Transverse colon (tissue), 4 donors: ENCODE results near the gene TCF3. TPM values are rescaled to one million over a fixed set of nuclear protein-coding genes. Genes with fewer than 3 reads are reported as not detected.

Experiments
- DNase-seq: peaks from one replicate; pipeline ENCODE4 v3.0.0-alpha.2; 2019
- H3K27ac ChIP-seq, 4 donors: fragments of 200-600 bp; sonication (generic); 2 replicates each; pipeline ENCODE4 v1.5.1; 2016 to 2018; ENCODE audit warnings: inconsistent platforms in 4 of 4
- H3K27me3 ChIP-seq: fragments of 200-600 bp; sonication (generic); 2 replicates; pipeline ENCODE4 v1.5.1; 2017; ENCODE audit warnings: inconsistent platforms
- H3K36me3 ChIP-seq, 4 donors: fragments of 200-600 bp; sonication (generic); 2 replicates each; pipeline ENCODE4 v1.5.1; 2017 to 2019; ENCODE audit warnings: inconsistent platforms in 4 of 4
- H3K4me1 ChIP-seq, 4 donors: fragments of 200-600 bp; sonication (generic); 2 replicates each; pipeline ENCODE4 v1.5.1; 2017 to 2020; ENCODE audit warnings: inconsistent platforms in 4 of 4
- H3K4me3 ChIP-seq, 4 donors: fragments of 200-600 bp; sonication (generic); 1 replicate in 1 of 4; 2 replicates in 3 of 4; pipeline versions ENCODE4 v1.5.1 to v1.6.1; 2017 to 2019; ENCODE audit warnings: inconsistent platforms in 4 of 4
- H3K9me3 ChIP-seq, 2 donors: fragments of 200-600 bp; sonication (generic); 2 replicates each; pipeline ENCODE4 v1.5.1; 2017 to 2019; ENCODE audit warnings: inconsistent platforms in 2 of 2
- CTCF ChIP-seq, 5 experiments: fragments of 200-600 bp in 3 of 5; fragments of 450-650 bp in 2 of 5; sonication (generic) in 3 of 5; IDR thresholded peaks; 1 replicate in 2 of 5; 2 replicates in 3 of 5; pipeline ENCODE4 v1.5.1; 2016 to 2017; ENCODE audit warnings: antibody characterized with exemption in 5 of 5, inconsistent platforms in 3 of 5, mild to moderate bottlenecking in 2 of 5, moderate library complexity in 1 of 5
- EP300 ChIP-seq: sonication (generic); formaldehyde crosslinking; IDR thresholded peaks from one replicate; pipeline ENCODE4 v1.6.1; 2017; ENCODE audit warnings: antibody characterized with exemption, low read depth
- POLR2A ChIP-seq: fragments of 450-650 bp; IDR thresholded peaks from one replicate; pipeline ENCODE4 v1.6.1; 2016; ENCODE audit warnings: antibody characterized with exemption, mild to moderate bottlenecking, moderate library complexity
- POLR2AphosphoS5 ChIP-seq, 3 donors: sonication (generic); formaldehyde crosslinking; IDR thresholded peaks; one replicate each; pipeline ENCODE4 v1.6.1; 2016; ENCODE audit warnings: antibody characterized with exemption in 3 of 3
- WGBS, 2 donors: methylation state at CpG; one replicate each; pipeline ENCODE4 v1.1.5; 2018; ENCODE audit warnings: low coverage in 1 of 2; 5-methylcytosine and 5-hydroxymethylcytosine counted together
- in situ Hi-C, 4 donors: fragments of 200-750 bp; cut with MboI; loops; one replicate each; pipeline versions ENCODE4 v1.15.0 to v1.15.1; 2017; ENCODE audit warnings: low sequenced_read_pairs in 3 of 4, low pct_ligation_motif_present in 1 of 4, low pct_unique_long_range_greater_than_20kb in 1 of 4
- intact Hi-C: fragments of 100-400 bp; cut with DNase I; formaldehyde crosslinking; loops from one replicate; pipeline ENCODE4 v1.15.1; 2023; ENCODE audit warnings: low total_unique reads
- total RNA-seq, 4 donors: library from RNA; depleted of rRNA; stranded (reverse); fragments of >200 nt; gene quantifications; one replicate each; pipeline ENCODE4 v1.1.0, GENCODE V29; 2016

TCF3 gene
- total RNA-seq, 4 donors from 2014 or later: 55.9 to 160 (median 79.7) TPM

- in situ Hi-C loops (no loop called here), intact Hi-C loops (no loop called here)
- Histone ChIP-seq H3K36me3 (peaks cover 0 to 12% (median 3%) of the 10 kb centered on the region in 4 donors), H3K9me3 (no peaks in the 10 kb centered on the region), H3K4me3 (peak overlapping the region in 1 of 4 donors; percentile 1), H3K27me3 (no peaks in the 10 kb centered on the region), H3K27ac (no peak overlapping the region), H3K4me1 (peaks cover 8 to 22% (median 18%) of the 10 kb centered on the region in 4 donors)
- TF ChIP-seq CTCF (IDR thresholded peaks at IDR 0.05) (no peak), POLR2A (no peak), POLR2AphosphoS5 (IDR thresholded peaks at IDR 0.05) (no peak), EP300 (no peak)
- 34% methylated on average over 10 of the region's 10 CpGs; no CpG with 5 or more reads in 1 of the 2 donors for WGBS, 2 donors
- no peak for DNase-seq
Measured at GRCh38 chr19:1609103-1609396, 43.4 kb downstream of the TCF3 start.

- WGBS, 2 donors: 63% methylated on average over 18 of the region's 23 CpGs; no CpG with 5 or more reads in 1 of the 2 donors
- TF ChIP-seq EP300: no peak
- no peak for TF ChIP-seq POLR2AphosphoS5 (IDR thresholded peaks at IDR 0.05)
- no peak for TF ChIP-seq POLR2A
- TF ChIP-seq CTCF (IDR thresholded peaks at IDR 0.05): no peak
- Histone ChIP-seq H3K36me3 (peaks cover 0 to 8% (median 1%) of the 10 kb centered on the region in 4 donors), H3K27me3 (no peaks in the 10 kb centered on the region), H3K4me1 (peaks cover 8 to 27% (median 23%) of the 10 kb centered on the region in 4 donors), H3K9me3 (no peaks in the 10 kb centered on the region), H3K27ac (no peak overlapping the region), H3K4me3 (peak overlapping the region in 1 of 4 donors; percentile 1)
- DNase-seq: no peak
- in situ Hi-C loops (no loop called here), intact Hi-C loops (no loop called here)
Measured at GRCh38 chr19:1608359-1609102, 43.9 kb downstream of the TCF3 start.

DNA sequence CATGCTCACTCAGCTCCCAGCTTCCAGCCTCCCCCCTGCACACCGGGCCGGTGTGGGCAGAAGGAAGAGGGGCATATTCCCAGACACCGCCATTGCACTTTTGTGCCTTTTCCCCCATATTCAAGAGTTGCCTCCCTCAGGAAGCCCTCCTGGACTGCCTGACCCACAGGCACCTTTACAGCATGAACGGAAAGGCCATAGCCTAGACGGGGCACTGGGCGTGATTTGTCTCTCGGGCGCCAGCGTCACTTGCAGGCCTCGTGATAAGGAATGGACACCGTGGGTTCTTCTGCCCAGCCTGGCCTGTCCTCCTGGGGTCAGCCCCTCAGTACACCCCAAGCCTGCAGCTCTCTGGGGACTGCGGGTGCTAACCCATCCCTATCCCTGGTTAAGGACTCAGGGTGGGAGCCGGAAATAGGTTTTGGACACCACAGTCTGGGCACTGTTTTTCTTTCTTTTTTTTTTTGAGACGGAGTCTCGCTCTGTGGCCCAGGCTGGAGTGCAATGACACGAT lies 46.2 kb downstream of the TCF3 start:
- no peaks in the 10 kb centered on the region for H3K9me3 ChIP-seq
- in situ Hi-C loops: no loop called here
- H3K36me3 ChIP-seq: peaks cover 0 to 2% (median 0%) of the 10 kb centered on the region in 4 donors
- H3K4me1 ChIP-seq: peaks cover 8 to 44% (median 33%) of the 10 kb centered on the region in 4 donors
- peak overlapping the region; percentile 91 to 97 (median 94) for H3K27ac ChIP-seq
- no peak for DNase-seq
- TF ChIP-seq EP300: no peak
- TF ChIP-seq POLR2A: no peak
- TF ChIP-seq POLR2AphosphoS5 (IDR thresholded peaks at IDR 0.05): no peak
- no peak for TF ChIP-seq CTCF (IDR thresholded peaks at IDR 0.05)
- 12% methylated on average over 16 of the region's 16 CpGs; no CpG with 5 or more reads in 1 of the 2 donors for WGBS, 2 donors
- no peaks in the 10 kb centered on the region for H3K27me3 ChIP-seq
- intact Hi-C loops: loop anchor here (1.0 kb wide), 1 partner anchor 45 kb away; no protein-coding TSS in a partner anchor
- peak overlapping the region in 3 of 4 donors; percentile 88 to 100 (median 99) for H3K4me3 ChIP-seq

- peak; percentile 96 for DNase-seq
- Histone ChIP-seq H3K4me1 (peaks cover 8 to 44% (median 33%) of the 10 kb centered on the region in 4 donors), H3K27me3 (no peaks in the 10 kb centered on the region), H3K4me3 (peak within 1 kb of the TSS; percentile 88 to 100 (median 96)), H3K9me3 (no peaks in the 10 kb centered on the region), H3K27ac (peak within 1 kb of the TSS; percentile 91 to 97 (median 94)), H3K36me3 (no peaks in the 10 kb centered on the region)
- in situ Hi-C loops (no loop called here), intact Hi-C loops (loop anchor here (1.0 kb wide), 1 partner anchor 46 kb away; no protein-coding TSS in a partner anchor)
- WGBS, 2 donors: 0% methylated on average over 2 to 63 of the region's 79 CpGs
- TF ChIP-seq POLR2AphosphoS5 (IDR thresholded peaks at IDR 0.05) (peak; percentile 34 to 57 (median 54)), EP300 (no peak), CTCF (IDR thresholded peaks at IDR 0.05) (peak; percentile 45 to 88 (median 63)), POLR2A (no peak)
Measured at GRCh38 chr19:1605236-1606137, 46.9 kb downstream of the TCF3 start, which contains the start of gene UQCR11. Gene UQCR11 (minus strand): TSS chr19:1605462. CDS start chr19:1605409, 53 bp downstream.
